Activated T-helper 1 cell treated with anti-CD3 and anti-CD28 coated beads, Interleukin-2, amount 50 U/mL, for 16 hours (primary cell): ENCODE measurements around the gene BICC1.

ENCODE experiments used
- DNase-seq, 2 donors: peaks; one replicate each; pipeline ENCODE4 v3.0.0-alpha.2; 2020; ENCODE audit warnings: low read depth in 1 of 2, low spot score in 1 of 2

The BICC1 gene

DNA sequence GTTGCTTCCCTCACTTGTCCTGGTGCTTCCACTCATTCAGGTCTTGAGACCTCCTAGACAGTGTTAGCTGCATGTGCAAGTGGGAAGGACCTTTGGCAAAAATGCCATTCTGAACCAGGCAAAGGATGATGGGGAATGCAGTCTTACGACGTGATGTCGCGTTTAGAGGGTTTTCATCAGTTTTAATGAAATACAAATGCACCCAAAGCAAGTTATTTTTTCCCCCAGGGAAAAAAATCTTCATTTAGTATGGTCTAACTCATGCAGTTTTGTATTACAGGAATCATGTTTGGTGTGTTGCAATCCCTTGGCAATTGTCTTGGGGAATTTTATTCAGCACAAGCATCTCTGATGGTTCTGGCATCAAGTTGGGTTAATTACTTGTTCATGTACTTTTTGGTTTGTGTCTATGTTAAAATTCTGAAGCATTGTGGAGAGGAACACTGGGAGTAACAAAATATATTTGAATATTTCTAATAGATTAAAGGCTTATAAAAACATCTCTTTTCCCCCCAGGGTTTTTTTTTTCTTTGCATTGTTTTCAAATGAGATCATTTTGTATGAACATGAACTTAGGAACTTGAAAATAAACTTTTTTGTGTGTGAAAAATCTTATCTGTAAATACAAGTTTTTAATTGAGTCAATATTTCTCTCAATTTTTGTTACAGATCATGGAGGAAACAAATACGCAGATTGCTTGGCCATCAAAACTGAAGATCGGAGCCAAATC lies 188.9 kb downstream of the BICC1 start:
- DNase-seq = no peak

DNA sequence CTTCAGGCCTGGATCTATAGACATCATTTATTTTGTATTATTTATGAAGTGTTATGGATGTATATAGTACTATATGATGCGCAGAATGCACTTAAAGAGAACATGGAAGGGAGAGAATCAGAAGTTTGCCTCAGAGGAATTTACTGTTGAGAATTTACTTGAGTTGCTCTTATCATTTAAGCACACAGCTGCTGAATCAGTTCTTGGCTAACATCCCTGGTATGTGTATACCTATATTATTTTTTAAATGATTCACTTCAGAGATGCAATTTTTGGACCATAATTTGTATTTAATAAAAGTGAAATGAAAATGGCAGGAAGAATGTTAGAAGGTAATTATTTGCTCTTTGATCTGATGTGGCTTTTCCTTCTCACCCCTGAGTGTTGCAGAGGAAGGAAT lies 191.6 kb downstream of the BICC1 start:
- DNase-seq = no peak

DNA sequence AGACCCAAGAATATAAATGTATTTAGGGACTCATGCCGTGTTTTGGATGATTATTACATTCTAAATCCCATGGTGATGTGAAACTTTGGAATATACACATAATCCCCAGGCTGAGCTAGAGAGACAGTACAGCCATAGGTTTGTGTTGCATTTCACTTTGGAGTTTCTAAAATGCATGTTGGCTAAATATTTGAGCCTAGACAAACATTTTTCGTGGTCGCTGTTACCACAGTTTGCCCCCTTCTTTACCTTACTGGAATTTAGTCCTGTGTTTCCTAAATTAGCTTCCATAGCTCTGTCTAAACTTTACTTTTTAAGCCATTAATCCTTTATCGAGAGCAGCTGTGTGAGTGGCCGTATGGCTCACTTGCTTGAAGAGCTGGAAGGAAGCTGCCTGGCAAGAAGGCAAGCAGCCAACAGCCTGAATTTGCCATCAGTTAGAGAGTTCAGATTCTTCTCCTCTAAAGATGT lies 192.0 kb downstream of the BICC1 start:
- no peak for DNase-seq

DNA sequence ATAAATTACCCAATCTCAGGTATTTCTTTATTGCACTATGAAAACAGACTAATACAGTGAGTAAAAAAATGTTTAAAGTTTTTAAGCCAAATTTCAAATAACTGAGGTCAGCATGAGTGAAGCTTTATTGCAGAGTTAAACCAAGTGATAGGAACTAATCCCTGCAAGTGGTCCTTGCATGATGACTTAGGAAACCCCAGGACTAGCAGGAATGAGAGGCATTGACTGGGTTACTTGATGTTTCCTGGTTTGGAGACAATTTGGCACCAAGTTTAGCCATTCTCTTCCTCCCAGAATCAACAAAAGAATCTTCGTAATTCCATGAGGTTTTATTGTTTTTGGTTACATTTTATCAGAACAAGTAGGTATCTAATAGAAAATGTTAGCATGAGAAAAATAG lies 194.2 kb downstream of the BICC1 start:
- DNase-seq = no peak

DNA sequence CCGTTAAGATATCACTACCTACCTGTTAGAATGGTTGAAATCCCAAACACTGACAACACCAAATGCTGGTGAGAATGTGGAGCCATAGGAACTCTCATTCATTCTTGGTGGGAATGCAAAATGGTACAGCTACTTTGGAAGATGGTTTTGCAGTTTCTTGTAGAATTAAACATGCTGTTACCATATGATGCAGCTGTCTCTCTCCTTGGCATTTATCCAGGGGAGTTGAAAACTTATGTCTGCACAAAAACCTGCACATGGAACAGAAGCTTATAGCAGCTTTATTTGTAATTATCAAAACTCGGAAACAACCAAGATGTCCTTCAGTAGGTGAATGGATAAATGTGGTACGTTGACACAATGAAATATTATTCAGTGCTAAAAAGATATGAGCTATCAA lies 199.5 kb downstream of the BICC1 start:
- no peak for DNase-seq

DNA sequence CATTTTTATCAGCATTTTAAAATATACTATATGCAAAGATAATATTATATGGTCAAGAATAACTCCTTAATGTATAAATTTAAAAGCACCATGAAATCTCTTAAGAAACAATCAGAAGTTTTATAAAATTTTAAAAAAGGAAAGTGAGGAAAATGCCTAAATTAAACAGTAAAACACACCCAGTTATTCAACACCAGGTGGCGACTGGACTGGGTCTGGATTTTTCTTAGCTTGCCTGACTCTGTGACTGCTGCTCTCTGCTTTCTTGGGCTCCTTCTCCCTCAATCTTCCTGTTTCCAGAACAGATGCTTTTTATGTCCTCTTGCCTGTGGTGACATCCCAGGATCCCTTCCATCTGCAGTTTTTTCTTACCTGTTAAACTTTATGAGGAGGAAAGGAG lies 200.3 kb downstream of the BICC1 start:
- DNase-seq = no peak

DNA sequence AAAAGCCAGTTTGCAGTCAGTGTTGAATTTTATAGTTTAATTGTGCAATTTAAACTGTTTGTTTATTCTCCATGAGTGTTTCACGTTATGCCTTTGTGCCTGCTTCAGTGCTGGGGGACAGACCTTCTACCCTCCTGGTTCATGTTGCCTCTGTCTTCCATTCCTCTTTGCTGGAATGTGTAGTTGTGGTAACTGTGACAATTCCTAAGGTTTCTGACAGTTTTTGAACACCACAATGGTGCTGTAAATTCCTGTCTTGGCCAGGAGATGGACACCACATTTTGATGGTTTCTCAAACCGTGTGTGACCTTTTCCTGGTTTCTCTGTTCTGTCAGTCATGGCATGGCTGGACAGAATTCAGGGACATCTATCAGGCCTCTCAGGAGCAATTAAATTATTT lies 201.7 kb downstream of the BICC1 start:
- no peak for DNase-seq

DNA sequence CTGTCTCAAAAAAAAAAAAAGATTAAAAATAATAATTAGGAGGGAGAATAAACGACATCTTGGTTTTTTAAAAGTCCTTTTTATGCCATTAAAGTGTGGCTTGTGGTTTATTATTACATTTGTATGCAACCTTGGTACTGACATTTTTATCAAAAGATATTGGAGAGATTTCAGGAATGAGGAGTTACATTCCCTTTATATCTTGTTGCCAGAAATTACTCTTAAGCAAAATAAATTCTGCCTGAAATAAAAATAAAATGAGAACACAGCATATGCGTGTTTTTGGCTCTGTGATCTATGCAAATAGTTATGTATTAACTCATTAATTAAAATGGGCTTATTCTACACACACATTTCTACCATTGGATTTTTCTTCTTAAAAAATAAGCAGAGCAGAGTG lies 202.4 kb downstream of the BICC1 start:
- DNase-seq = no peak

DNA sequence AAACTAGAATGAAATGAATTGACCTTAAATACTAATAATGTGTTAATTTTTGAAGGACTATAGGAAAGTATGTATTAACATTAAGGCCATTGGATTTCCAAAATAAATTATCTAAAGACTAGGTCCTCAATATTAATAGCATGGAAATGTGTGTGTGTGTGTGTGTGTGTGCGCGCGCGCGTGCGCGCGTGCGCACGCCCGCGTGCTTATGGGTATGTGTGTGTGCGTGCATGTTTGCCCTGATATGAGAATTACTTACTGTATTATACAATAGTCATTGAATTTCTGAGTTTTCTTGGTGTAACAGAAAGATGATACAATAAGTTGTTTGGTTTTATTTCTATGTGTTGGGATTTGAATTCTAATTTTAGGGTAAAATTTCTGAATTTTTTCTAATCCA lies 205.9 kb downstream of the BICC1 start:
- DNase-seq = no peak

DNA sequence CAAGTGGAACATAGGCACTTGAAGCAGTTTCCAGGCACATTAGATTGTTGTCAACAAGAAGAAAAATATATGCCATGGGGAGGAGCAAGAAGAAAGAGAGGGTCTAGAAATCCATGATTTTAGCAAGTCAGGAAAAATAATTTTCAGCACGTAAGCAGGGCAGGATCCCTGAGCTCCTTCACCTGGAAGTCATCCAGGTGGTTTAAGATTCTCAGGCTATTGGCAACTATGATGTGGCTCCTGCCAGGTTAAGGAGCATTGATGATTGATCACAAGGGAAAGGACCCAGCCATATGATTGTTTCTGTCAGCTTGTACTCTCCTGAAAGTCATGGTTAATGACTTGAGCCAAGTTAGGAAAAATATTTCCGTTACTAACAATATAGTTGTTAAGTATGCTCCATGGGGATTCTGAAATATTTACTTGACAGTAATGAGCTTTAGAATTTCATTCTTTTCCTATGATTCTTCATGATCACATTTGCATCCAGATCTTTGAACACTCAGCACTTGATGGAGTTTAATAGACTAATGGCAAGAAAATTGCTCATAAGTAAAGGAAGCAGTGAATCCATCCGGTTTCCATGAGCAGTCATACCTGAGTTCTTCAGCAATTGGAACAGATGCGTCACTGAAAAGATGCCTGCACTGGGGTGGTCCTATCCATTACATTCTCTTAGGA lies 209.1 kb downstream of the BICC1 start:
- no peak for DNase-seq

DNA sequence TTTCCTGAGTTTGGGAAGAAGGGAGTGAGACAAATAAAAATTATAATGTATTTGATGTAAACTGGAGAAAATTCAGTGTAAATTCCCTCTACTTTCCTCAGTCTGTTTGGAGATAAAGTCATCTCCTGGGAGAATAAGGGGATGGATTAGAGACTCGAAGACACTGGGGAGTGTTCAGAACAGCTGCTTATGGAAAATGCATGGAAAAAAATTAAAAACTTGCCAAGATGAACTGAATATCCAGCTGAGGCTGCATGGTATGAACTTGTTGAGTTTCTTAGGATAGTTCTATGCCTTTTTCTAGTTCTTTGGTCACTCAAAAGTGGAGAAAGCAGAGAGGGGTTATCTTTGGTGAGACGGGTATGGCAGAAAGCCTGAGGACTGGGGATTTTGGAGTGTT lies 210.5 kb downstream of the BICC1 start:
- no peak for DNase-seq

DNA sequence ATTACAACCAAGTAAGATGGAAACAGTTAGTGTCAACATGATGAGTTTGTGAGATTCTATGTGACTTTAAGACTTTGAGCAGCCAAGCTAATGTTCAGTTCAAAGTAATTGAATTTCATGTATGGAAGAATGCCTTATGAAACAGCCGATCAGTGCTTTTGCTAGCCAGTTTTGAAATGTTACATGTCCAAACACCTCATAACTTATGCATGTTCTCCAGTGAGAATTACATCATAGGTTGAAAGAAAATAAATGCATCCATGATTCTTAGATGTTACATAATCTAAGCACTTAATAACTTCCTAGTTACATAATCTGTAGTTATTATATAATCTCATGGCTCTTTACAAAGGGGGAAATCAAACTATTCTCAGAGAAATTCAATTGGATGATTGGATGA lies 211.3 kb downstream of the BICC1 start:
- no peak for DNase-seq

DNA sequence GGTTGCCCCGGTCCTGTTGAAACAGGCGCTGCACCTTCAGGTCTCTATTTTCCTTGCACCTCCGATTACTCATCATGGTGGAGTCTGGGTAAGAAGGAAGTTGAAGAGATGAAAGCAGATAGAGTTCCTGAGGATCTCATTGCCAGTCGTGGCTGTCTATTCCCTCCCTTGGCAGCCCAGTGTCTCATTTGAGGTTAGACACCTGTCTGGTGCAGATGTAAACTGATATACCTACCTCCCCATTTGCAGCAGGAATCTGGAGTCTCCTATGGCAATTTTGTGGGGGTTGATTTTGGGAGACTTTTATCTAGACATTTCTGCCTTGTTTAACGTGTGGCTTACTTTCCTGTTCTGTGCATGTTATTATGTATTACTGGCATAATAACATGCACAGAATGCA lies 212.1 kb downstream of the BICC1 start:
- no peak for DNase-seq

DNA sequence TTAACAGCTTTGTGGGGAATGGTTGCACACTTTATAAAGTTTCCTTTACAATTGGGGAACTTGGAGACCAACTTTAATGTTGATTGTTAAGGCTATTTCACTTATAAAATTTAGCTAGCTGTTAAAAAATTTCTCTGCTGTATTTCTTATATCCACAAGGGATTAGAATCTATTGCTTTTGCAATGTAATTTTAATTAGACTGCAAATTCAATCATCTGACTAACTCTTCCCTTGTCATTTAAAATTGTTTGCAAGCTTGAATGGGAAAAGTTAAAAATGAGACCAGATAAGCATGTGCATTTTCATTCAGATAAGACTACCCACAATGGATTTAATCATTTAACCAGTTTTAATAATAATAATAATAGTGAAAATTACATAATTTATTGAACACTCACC lies 213.2 kb downstream of the BICC1 start:
- DNase-seq = no peak

DNA sequence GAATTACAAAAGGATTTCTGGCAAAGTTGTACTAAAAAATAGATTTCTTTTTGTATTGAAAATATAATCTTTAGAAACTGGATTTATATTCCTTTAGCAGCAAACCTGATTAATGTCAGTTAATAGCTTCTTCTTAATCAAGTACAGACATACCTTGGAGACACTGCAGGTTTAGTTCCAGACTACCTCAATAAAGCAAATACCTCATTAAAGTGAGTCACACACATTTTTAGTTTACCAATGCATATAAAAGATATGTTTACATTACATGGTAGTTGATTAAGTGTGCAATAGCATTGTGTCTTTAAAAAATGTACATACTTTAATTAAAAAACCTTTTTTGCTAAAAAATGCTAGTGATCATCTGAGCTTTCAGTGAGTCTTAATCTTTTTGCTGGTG lies 215.0 kb downstream of the BICC1 start:
- DNase-seq = no peak

DNA sequence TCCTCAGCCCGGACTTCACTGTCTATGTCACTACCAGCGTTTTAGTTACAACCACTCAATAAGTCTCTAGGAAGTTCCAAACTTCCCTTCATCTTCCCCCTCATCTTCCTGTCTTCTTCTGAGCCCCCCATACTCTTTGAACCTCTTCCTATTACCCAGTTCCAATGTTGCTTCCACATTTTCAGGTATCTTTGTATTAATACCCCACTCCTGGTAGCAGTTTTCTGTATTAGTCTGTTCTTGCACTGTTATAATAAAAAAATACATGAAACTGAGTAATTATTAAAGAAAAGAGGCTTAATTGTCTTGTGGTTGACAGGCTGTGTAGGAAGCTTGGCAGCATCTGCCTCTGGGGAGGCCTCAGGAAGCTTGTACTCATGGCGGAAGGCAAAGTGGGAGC lies 218.6 kb downstream of the BICC1 start:
- no peak for DNase-seq

DNA sequence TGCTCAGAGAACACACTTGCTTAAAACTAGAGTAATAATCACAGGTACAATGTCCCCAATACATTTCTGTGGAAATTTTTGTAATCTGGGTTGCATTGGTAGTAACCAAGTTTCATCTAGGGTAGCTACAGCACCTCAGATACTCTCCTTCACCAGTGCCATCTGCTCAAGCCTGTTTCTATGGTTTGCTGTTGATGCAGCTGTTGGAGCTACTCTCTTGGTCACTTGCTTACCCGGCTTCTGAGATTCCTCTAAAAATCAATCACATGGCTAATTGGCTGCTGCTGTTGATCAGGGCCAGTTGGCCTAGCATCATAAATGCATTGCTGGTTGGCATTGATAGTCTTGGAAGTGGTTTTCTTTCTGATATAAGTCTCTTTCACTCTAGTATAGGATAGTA lies 220.8 kb downstream of the BICC1 start:
- no peak for DNase-seq

DNA sequence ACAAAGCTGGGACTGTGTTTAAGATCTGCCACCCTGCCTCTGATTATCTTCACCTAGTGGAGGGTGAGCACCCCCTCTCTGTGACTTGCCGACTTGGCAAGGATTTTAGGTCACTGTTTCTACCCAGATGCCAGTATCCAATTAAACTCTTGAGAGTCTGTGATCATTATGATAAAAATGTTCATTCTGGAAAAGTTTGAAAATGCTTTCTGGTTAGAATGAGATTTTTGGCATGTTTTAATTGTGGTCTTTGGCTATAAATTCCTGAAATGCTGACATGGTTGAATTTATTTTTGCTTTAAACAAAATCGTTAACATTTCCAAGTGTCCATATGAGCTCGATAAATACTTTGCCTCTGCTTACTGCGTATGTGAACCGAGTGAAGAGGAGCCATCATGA lies 221.4 kb downstream of the BICC1 start:
- no peak for DNase-seq

DNA sequence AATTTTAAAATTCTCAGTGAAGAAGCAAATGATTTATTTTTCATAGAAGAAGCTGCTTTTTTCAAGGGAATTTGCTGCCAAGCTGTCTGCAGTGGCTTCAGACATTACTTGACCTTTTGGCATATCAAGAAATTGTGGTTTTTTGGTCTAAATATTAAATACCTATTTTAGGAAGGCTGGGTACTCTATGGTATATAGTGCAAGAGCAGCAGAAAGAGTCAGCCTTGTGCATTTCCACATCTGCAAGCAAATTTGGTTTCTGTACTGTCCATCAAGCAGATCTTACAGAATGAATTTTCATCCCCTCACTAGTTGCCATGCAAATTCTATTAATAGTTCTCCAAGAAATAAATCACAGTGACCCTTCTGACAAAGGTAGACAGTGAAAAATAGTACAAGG lies 222.0 kb downstream of the BICC1 start:
- no peak for DNase-seq

DNA sequence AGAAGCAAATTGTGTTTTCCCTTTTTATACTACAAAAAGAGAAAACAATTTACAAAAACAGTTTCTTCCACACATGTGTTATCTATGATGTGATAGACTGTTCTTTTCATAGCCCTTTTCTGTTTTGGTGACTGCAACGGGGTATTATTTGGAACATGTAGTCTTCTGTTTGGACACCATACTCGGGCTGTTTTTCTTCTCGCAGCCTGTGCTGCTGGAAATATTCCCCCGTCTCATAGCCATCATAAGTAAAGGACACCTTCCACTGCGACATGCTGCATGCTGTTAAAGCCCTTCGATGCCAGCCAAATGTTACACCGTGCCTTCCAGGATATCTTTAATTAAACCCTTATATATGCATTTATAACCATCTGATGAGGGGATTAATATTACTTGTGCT lies 222.4 kb downstream of the BICC1 start:
- no peak for DNase-seq

DNA sequence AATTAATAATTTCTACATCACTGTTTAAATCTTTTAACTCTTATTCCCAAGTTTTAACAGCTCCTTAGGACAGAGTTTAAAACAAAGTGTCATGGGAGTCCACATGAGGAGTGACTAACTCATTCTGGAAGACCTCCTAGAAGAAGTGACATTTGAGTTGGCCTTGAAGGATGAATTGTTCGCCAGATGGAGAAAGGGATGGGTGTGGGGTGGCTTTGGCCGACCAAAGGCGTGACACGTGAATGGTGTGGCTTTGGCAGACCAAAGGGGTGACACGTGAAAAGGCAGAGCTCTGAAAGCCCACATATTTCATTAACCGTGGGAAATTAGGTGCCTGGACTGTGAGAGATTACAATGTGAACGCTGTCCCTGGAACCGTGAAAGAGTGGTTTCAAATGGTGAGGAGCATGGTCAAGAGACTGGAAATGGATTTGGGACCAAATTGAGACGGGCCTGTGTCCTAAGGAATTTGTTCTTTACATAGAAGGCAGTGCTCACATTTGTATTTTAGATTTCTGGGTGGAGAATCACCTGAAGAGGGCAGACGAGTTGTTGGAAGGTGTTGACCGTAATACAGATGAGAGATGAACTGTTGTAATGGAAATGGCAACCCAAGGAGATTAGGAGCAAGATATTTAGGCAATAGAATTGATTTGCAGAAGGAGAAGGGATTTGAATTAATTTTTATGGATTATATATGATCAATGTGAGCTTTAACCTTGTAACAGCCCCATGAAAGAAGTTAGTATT lies 228.1 kb downstream of the BICC1 start:
- DNase-seq = no peak

DNA sequence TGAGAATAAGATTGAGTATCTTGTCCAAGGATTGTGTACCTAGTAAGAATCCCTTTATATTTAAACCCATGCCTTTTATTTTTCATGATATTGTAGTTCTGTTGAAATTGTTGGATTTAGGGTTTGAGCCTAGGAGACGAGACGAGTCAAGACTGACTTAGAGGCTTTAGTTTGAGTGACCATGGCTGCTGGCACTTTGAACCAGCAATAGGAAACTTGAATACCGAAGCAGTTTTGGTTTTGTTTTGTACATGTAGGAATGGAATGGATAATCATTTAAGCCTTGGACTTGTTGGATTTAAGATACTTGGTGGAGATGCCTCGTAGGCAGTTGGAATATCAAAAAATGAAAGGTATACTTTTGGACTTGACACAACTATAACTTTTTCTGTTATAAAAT lies 229.0 kb downstream of the BICC1 start:
- DNase-seq = no peak
